HEK293T (cell line): Measurements from ENCODE around the gene HSD17B8.

Experiments used
- FOXA1 ChIP-seq: fragments of 450-650 bp; IDR thresholded peaks from 2 replicates; pipeline ENCODE4 v1.6.1; 2016; ENCODE audit warnings: mild to moderate bottlenecking
- SP1 ChIP-seq: fragments of 450-650 bp; IDR thresholded peaks from 2 replicates; pipeline ENCODE4 v1.6.1; 2017

- TF ChIP-seq SP1 (no peak), FOXA1 (no peak)
Observed at GRCh38 chr6:33178755-33179475, 25.5 kb upstream of the HSD17B8 start.
